Neural cell (in vitro differentiated cells): ENCODE data around the gene NPR3. TPM values are rescaled to one million over a fixed set of nuclear protein-coding genes. Genes with fewer than 3 reads are reported as not detected.

Experiments used
- H2AFZ ChIP-seq: fragments of 200-600, 300-800 bp; sonication (generic), shearing (Covaris generic); 2 replicates; pipeline ENCODE4 v1.6.0; 2014; ENCODE audit warnings: low read depth, mild to moderate bottlenecking, antibody characterized with exemption, low read length, moderate library complexity
- H3F3A ChIP-seq: fragments of 200-600 bp; shearing (Covaris generic); 2 replicates; pipeline ENCODE4 v1.6.1; 2016; ENCODE audit warnings: mild to moderate bottlenecking, moderate library complexity, mixed read lengths, antibody characterized with exemption, low read length; ENCODE audit not compliant: insufficient read depth, poor library complexity, severe bottlenecking
- H3K27ac ChIP-seq: fragments of 200-600, 300-800 bp; sonication (generic), shearing (Covaris generic); 2 replicates; pipeline ENCODE4 v1.5.1; 2014; ENCODE audit warnings: mild to moderate bottlenecking, low read length, moderate library complexity
- H3K27me3 ChIP-seq: fragments of 300-800, 200-600 bp; sonication (generic), shearing (Covaris generic); 2 replicates; pipeline ENCODE4 v1.6.0; 2014; ENCODE audit warnings: mild to moderate bottlenecking, low read depth, low read length, moderate library complexity; ENCODE audit not compliant: insufficient read depth
- H3K36me3 ChIP-seq: fragments of 300-800, 200-600 bp; sonication (generic), shearing (Covaris generic); 2 replicates; pipeline ENCODE4 v1.5.1; 2014; ENCODE audit warnings: mild to moderate bottlenecking, antibody characterized with exemption, low read length, moderate library complexity; ENCODE audit not compliant: insufficient read depth
- H3K4me2 ChIP-seq: fragments of 300-800, 200-600 bp; sonication (generic), shearing (Covaris generic); 2 replicates; pipeline ENCODE4 v1.6.0; 2014; ENCODE audit warnings: mild to moderate bottlenecking, low read length
- H3K4me3 ChIP-seq: fragments of 300-800, 200-600 bp; sonication (generic), shearing (Covaris generic); 2 replicates; pipeline ENCODE4 v1.5.1; 2014; ENCODE audit warnings: mild to moderate bottlenecking, low read length, moderate library complexity
- H3K79me2 ChIP-seq: fragments of 200-600 bp; shearing (Covaris generic); replicated peaks from 2 replicates; pipeline ENCODE4 v1.6.0; 2014; ENCODE audit warnings: mild to moderate bottlenecking, low read length, moderate library complexity; ENCODE audit not compliant: insufficient read depth
- H3K9ac ChIP-seq: fragments of 300-800, 200-600 bp; sonication (generic), shearing (Covaris generic); 2 replicates; pipeline ENCODE4 v1.6.1; 2016; ENCODE audit warnings: mild to moderate bottlenecking, low read length, mixed read lengths
- H3K9me2 ChIP-seq: fragments of 200-600 bp; shearing (Covaris generic); 2 replicates; pipeline ENCODE4 v1.6.1; 2016; ENCODE audit warnings: mild to moderate bottlenecking, low read length, mixed read lengths; ENCODE audit not compliant: insufficient read depth
- H3K9me3 ChIP-seq: fragments of 200-600, 300-800 bp; sonication (generic), shearing (Covaris generic); 2 replicates; pipeline ENCODE4 v1.6.1; 2016; ENCODE audit warnings: mild to moderate bottlenecking, mixed run types, low read length, moderate library complexity, mixed read lengths
- H4K20me1 ChIP-seq: fragments of 200-600 bp; shearing (Covaris generic); 2 replicates; pipeline ENCODE4 v1.6.1; 2016; ENCODE audit warnings: mild to moderate bottlenecking, mixed run types; ENCODE audit not compliant: insufficient read depth
- EZH2 ChIP-seq: fragments of 200-600, 300-800 bp; shearing (Covaris generic), sonication (generic); IDR thresholded peaks from 2 replicates; pipeline ENCODE4 v1.6.1; 2014; ENCODE audit warnings: antibody characterized with exemption, low read length, borderline replicate concordance, mild to moderate bottlenecking; ENCODE audit not compliant: insufficient read depth, poor library complexity, severe bottlenecking
- MXI1 ChIP-seq: fragments of 450-650 bp; conservative IDR thresholded peaks from 2 replicates; pipeline ENCODE4 v1.6.1; 2014; ENCODE audit warnings: antibody characterized with exemption, mild to moderate bottlenecking; ENCODE audit not compliant: poor library complexity, severe bottlenecking
- POLR2AphosphoS5 ChIP-seq: IDR thresholded peaks from 2 replicates; pipeline ENCODE4 v1.6.1; 2012
- SMC3 ChIP-seq: fragments of 450-650 bp; conservative IDR thresholded peaks from 2 replicates; pipeline ENCODE4 v1.6.1; 2014; ENCODE audit warnings: antibody characterized with exemption, mild to moderate bottlenecking, moderate library complexity; ENCODE audit not compliant: poor library complexity
- TAF1 ChIP-seq: IDR thresholded peaks from 2 replicates; pipeline ENCODE4 v1.6.1; 2012; ENCODE audit warnings: low read depth
- polyA plus RNA-seq: library from polyadenylated mRNA; depleted of rRNA; stranded (reverse); fragments of >200 nt; gene quantifications from 2 replicates; pipeline ENCODE4 v1.2.3, GENCODE V29; 2014
- TF ChIP-seq, protein P1 (sequence below): fragments of 450-650 bp; IDR thresholded peaks from 2 replicates; pipeline ENCODE4 v1.5.1; 2014; ENCODE audit warnings: antibody characterized with exemption, mild to moderate bottlenecking, moderate library complexity; ENCODE audit not compliant: poor library complexity, severe bottlenecking
- TF ChIP-seq, protein P2 (sequence below): IDR thresholded peaks from 2 replicates; pipeline ENCODE4 v1.6.1; 2012; ENCODE audit warnings: borderline replicate concordance

The NPR3 gene
- polyA plus RNA-seq, 1 donor from 2014 or later: 1.5 TPM

DNA sequence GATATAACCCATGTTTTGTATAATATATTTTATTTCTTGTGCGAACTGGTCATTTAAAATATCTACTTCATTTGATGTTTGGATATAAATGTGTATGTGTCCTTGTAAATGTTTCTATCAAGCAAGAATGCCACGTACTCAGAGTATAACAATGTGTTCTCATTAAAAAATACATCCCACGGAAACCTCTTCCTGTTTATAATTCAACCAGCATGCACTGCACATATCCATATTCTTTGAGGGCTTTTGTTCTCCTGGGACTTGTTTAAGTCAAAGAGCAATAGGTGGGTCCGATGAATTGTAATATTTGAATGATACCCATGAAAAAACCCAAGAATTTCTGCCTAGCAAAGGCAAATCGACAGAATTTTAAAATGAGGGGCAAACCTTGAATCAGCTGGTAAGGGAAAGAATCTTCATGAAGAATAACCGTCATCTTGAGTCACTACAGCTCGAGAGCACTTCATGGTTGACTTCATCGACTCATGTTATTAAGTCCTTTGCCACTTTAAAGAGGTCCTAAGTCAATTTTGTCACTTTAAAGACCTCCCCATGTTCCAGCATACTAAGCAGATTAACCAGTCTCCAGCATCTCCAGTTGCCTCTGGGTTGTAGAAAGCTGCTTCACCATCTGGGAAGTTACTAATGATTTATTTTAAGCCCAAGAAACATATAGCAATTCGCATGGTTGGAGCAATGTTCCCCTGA lies 80.6 kb downstream of the NPR3 start:
- no peak for TF ChIP-seq SMC3
- TF ChIP-seq EZH2: no peak
- TF ChIP-seq, protein P1, sequence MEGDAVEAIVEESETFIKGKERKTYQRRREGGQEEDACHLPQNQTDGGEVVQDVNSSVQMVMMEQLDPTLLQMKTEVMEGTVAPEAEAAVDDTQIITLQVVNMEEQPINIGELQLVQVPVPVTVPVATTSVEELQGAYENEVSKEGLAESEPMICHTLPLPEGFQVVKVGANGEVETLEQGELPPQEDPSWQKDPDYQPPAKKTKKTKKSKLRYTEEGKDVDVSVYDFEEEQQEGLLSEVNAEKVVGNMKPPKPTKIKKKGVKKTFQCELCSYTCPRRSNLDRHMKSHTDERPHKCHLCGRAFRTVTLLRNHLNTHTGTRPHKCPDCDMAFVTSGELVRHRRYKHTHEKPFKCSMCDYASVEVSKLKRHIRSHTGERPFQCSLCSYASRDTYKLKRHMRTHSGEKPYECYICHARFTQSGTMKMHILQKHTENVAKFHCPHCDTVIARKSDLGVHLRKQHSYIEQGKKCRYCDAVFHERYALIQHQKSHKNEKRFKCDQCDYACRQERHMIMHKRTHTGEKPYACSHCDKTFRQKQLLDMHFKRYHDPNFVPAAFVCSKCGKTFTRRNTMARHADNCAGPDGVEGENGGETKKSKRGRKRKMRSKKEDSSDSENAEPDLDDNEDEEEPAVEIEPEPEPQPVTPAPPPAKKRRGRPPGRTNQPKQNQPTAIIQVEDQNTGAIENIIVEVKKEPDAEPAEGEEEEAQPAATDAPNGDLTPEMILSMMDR: no peak
- no peaks in the 10 kb centered on the region for H3K27me3 ChIP-seq
- H3K4me2 ChIP-seq: no peak overlapping the region
- no peak overlapping the region for H3K27ac ChIP-seq
- no peak overlapping the region for H3K9ac ChIP-seq
- H3K9me3 ChIP-seq: no peaks in the 10 kb centered on the region
- no peaks in the 10 kb centered on the region for H3K36me3 ChIP-seq
- no peaks in the 10 kb centered on the region for H4K20me1 ChIP-seq
- no peak overlapping the region for H3K4me3 ChIP-seq
- no peaks in the 10 kb centered on the region for H3K9me2 ChIP-seq
- no peaks in the 10 kb centered on the region for H3F3A ChIP-seq
- no peaks in the 10 kb centered on the region for H3K79me2 ChIP-seq
- no peak overlapping the region for H2AFZ ChIP-seq

DNA sequence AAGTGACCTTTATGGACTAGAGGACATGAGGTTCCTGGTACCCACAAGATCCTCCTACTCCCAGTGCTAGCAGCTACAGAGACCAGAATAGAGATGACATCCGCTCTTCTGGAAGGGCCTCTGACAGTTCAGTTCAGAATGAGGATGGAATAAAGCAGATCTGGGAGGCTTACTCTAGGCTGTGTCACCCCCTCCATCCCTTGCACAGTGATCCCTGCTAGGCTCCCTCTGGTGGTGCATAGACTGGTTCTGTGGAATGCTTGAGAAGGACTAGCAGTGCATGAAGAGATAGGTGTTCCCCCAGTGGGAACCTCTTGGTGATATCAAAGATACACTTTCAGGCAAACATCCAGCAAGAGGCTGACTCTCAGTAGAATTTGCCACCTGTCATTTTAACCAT lies 83.0 kb downstream of the NPR3 start:
- H2AFZ ChIP-seq: no peak overlapping the region
- no peaks in the 10 kb centered on the region for H3K36me3 ChIP-seq
- H3K4me2 ChIP-seq: no peak overlapping the region
- no peak overlapping the region for H3K27ac ChIP-seq
- H3F3A ChIP-seq: no peaks in the 10 kb centered on the region
- no peaks in the 10 kb centered on the region for H3K9me3 ChIP-seq
- no peak for TF ChIP-seq TAF1
- TF ChIP-seq, protein P2, sequence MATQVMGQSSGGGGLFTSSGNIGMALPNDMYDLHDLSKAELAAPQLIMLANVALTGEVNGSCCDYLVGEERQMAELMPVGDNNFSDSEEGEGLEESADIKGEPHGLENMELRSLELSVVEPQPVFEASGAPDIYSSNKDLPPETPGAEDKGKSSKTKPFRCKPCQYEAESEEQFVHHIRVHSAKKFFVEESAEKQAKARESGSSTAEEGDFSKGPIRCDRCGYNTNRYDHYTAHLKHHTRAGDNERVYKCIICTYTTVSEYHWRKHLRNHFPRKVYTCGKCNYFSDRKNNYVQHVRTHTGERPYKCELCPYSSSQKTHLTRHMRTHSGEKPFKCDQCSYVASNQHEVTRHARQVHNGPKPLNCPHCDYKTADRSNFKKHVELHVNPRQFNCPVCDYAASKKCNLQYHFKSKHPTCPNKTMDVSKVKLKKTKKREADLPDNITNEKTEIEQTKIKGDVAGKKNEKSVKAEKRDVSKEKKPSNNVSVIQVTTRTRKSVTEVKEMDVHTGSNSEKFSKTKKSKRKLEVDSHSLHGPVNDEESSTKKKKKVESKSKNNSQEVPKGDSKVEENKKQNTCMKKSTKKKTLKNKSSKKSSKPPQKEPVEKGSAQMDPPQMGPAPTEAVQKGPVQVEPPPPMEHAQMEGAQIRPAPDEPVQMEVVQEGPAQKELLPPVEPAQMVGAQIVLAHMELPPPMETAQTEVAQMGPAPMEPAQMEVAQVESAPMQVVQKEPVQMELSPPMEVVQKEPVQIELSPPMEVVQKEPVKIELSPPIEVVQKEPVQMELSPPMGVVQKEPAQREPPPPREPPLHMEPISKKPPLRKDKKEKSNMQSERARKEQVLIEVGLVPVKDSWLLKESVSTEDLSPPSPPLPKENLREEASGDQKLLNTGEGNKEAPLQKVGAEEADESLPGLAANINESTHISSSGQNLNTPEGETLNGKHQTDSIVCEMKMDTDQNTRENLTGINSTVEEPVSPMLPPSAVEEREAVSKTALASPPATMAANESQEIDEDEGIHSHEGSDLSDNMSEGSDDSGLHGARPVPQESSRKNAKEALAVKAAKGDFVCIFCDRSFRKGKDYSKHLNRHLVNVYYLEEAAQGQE: no peak
- H3K4me3 ChIP-seq: no peak overlapping the region
- no peaks in the 10 kb centered on the region for H4K20me1 ChIP-seq
- H3K9me2 ChIP-seq: no peaks in the 10 kb centered on the region
- no peaks in the 10 kb centered on the region for H3K27me3 ChIP-seq
- no peak overlapping the region for H3K9ac ChIP-seq
- no peaks in the 10 kb centered on the region for H3K79me2 ChIP-seq

- H3K9me2 ChIP-seq: no peaks in the 10 kb centered on the region
- H3K9me3 ChIP-seq: no peaks in the 10 kb centered on the region
- H3K27me3 ChIP-seq: no peaks in the 10 kb centered on the region
- H4K20me1 ChIP-seq: no peaks in the 10 kb centered on the region
- H2AFZ ChIP-seq: no peak overlapping the region
- H3K4me3 ChIP-seq: no peak overlapping the region
- H3K27ac ChIP-seq: no peak overlapping the region
- TF ChIP-seq MXI1 (no peak), POLR2AphosphoS5 (no peak), SMC3 (no peak)
- H3F3A ChIP-seq: no peaks in the 10 kb centered on the region
- no peaks in the 10 kb centered on the region for H3K79me2 ChIP-seq
- H3K9ac ChIP-seq: no peak overlapping the region
- no peak overlapping the region for H3K4me2 ChIP-seq
- no peaks in the 10 kb centered on the region for H3K36me3 ChIP-seq
Observed at GRCh38 chr5:32802764-32803163, 91.6 kb downstream of the NPR3 start.
